Neuron (in vitro differentiated cells): ENCODE results near the gene SVIP.

Experiments
- H2AFZ ChIP-seq: one replicate; pipeline ENCODE4 v1.6.1; 2013; ENCODE audit warnings: low read depth, mild to moderate bottlenecking, inconsistent platforms, low read length, moderate library complexity
- H3K27me3 ChIP-seq: one replicate; pipeline ENCODE4 v1.6.1; 2013; ENCODE audit warnings: low read length; ENCODE audit not compliant: insufficient read depth
- H3K36me3 ChIP-seq: one replicate; pipeline ENCODE4 v1.6.1; 2013; ENCODE audit warnings: low read length; ENCODE audit not compliant: insufficient read depth
- H3K4me1 ChIP-seq: one replicate; pipeline ENCODE4 v1.6.1; 2013; ENCODE audit warnings: low read length; ENCODE audit not compliant: insufficient read depth
- H3K4me3 ChIP-seq: 2 replicates; pipeline ENCODE4 v1.5.1; 2013; ENCODE audit warnings: mild to moderate bottlenecking, low read length, moderate library complexity
- H3K9me3 ChIP-seq: one replicate; pipeline ENCODE4 v1.6.1; 2013; ENCODE audit warnings: low read length

The SVIP gene

DNA sequence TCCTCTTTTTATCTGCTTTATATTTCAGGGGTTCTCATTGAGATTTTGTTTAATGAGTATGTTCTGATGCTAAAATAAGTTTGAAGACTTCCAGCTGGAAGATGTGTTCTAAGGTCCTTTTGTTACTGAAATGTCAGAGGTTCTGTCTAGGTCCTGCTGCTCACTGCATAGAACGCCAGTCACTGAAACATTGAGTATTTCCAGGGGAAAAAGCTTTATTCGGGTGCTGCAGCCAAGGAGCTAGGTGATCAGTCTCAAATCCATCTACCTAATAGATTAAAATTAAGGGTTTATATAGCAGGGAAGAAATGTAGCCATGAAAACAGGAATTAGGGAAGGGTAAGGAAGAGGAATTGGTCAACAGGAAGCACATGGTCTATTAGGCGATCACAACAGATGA lies 19.7 kb downstream of the SVIP start:
- no peaks in the 10 kb centered on the region for H3K36me3 ChIP-seq
- no peaks in the 10 kb centered on the region for H3K9me3 ChIP-seq
- H3K27me3 ChIP-seq, result no peaks in the 10 kb centered on the region
- no peak overlapping the region for H2AFZ ChIP-seq
- no peaks in the 10 kb centered on the region for H3K4me1 ChIP-seq
- H3K4me3 ChIP-seq, result no peak overlapping the region

DNA sequence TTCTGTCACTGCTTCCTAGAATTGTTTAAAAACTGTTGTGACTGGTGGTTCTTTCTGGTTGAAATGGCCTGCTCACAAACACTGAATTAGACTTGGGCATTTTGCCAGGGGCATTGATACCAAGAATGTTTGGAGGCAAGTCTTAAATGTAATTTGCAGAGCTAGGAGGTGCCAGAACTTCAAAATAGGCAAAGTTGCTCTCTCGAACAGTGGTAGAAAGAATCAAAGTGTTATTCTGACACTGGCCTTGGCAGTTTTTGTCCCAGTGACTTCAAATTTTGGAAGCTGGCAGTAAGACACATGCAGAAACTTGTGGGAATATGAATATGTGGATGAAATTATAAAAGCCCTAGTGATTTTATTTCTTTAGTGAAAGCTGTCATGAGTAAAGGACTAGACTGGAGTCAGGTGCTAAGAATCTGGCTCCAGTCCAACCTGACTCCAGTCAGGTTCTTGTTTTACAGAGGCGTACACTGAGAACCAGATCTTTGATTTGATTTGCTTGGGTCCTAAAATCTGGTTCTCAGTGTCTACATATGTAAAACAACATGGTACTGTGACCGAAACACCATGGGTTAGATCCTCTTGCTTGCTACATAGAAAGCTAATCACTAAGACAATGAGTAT lies 20.9 kb downstream of the SVIP start:
- no peaks in the 10 kb centered on the region for H3K9me3 ChIP-seq
- no peaks in the 10 kb centered on the region for H3K4me1 ChIP-seq
- no peaks in the 10 kb centered on the region for H3K36me3 ChIP-seq
- no peaks in the 10 kb centered on the region for H3K27me3 ChIP-seq
- no peak overlapping the region for H3K4me3 ChIP-seq
- H2AFZ ChIP-seq, result no peak overlapping the region

DNA sequence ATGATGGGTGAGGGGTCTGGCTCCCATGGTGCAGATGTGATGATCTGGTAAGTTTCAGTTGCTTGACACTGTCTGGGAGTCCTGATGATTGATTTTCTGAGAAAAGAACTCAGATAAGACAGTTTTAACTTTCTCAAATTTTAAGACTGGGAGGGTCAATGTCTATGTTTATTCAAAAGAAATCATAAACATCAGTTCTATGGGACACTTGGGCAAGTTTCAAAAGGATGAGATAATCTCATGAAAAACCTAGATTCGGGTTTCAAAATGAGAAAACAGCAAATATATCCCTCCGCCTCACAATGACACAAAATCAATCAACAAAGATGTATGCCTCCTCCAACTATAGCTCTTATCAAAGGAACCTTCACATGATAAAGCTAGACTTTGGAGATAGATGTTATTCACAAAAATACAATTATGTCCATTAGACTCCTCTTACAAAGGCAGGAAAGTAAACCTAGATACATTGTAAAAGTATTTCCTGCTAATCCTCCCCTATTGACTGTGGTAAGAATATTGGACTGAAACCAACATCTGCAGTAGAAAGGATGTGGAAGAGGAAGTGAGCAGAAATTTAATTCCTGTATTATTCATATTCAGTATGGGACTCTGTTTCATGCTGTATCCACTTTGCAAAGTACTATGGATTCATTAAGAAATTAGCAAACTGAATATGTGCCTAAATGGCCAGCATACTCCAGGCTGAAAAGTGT lies 21.6 kb downstream of the SVIP start:
- H3K36me3 ChIP-seq, result no peaks in the 10 kb centered on the region
- no peaks in the 10 kb centered on the region for H3K4me1 ChIP-seq
- no peaks in the 10 kb centered on the region for H3K9me3 ChIP-seq
- no peaks in the 10 kb centered on the region for H3K27me3 ChIP-seq
- no peak overlapping the region for H3K4me3 ChIP-seq
- H2AFZ ChIP-seq, result no peak overlapping the region

DNA sequence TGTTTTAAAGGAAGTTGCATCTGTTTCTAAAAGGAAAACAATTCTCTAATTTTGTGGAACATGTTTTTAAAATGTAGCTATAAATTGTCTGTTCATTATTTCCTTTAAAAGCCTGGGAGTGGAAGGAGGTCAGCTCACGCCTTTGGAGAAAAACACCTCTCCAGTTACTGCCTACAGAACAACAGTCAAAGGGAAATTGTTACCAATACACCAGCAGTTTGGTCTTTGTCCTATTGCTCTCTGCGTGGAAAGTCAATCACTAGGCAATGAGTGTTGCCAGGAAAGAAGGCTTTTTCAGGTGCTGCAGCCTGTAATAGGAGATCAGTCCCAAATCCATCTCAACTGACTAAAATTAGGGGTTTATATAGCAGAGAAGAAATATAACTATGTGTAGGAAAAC lies 22.2 kb downstream of the SVIP start:
- no peak overlapping the region for H2AFZ ChIP-seq
- no peaks in the 10 kb centered on the region for H3K9me3 ChIP-seq
- no peaks in the 10 kb centered on the region for H3K27me3 ChIP-seq
- H3K36me3 ChIP-seq, result no peaks in the 10 kb centered on the region
- no peak overlapping the region for H3K4me3 ChIP-seq
- H3K4me1 ChIP-seq, result no peaks in the 10 kb centered on the region

DNA sequence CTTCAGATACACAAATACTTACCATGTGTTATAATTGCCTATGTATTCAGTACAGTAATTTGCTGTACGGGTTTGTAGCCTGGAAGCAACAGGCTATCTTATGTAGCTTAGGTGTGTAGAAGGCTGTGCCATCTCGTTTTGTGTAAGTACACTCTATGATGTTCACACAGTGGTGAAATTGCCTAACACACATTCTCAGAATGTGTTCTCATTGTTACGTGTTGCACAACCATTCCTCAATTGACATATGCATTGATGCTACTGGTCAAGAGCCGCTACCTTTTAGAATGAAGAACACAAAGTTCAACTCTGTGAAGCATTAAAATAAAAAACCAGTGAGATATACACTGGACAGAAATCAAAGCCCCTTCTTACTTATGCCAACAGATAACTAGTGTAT lies 26.7 kb downstream of the SVIP start:
- H3K9me3 ChIP-seq, result no peaks in the 10 kb centered on the region
- H3K36me3 ChIP-seq, result no peaks in the 10 kb centered on the region
- no peaks in the 10 kb centered on the region for H3K27me3 ChIP-seq
- H3K4me1 ChIP-seq, result no peaks in the 10 kb centered on the region
- H3K4me3 ChIP-seq, result no peak overlapping the region
- H2AFZ ChIP-seq, result no peak overlapping the region

DNA sequence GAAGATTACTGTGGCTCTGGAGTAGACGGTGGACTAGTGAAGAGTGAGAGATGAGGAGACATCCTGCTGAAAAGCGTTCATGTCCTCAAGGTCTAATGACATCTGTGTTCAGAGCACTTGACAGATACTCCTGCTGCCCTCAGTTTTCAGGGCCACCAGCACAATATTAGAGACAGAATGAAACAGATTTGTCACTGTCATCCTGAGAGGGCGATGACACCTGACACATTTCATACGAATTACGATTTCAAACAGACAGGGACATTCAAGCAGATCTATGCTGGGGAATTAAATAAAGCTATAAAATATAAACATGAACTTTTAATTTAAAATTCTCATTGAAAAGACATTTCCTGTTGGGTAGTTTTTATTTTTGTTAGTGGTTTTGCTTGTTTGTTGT lies 29.1 kb downstream of the SVIP start:
- Histone ChIP-seq H3K4me1 (no peaks in the 10 kb centered on the region), H2AFZ (no peak overlapping the region), H3K27me3 (no peaks in the 10 kb centered on the region), H3K9me3 (no peaks in the 10 kb centered on the region), H3K36me3 (no peaks in the 10 kb centered on the region), H3K4me3 (no peak overlapping the region)

DNA sequence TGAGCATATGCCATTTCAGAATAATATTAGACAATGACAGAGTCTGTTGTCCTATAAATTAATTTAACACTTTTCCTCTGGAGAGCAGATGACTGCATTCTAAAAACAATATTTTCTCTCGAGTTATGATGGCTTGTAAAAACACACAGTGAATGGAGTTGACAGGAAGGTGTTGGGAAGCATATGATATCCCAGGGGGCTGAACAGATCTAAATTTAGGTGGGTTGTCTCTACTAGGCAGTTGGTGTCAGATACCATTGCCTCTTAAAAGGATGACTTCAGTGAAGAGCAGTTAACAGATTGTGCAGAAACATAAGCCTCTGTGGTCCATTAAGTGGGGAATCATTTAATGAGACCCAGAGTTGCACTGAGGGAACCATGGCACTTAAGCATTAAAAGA lies 30.7 kb downstream of the SVIP start:
- Histone ChIP-seq H3K36me3 (no peaks in the 10 kb centered on the region), H2AFZ (no peak overlapping the region), H3K9me3 (no peaks in the 10 kb centered on the region), H3K4me1 (no peaks in the 10 kb centered on the region), H3K4me3 (no peak overlapping the region), H3K27me3 (no peaks in the 10 kb centered on the region)

DNA sequence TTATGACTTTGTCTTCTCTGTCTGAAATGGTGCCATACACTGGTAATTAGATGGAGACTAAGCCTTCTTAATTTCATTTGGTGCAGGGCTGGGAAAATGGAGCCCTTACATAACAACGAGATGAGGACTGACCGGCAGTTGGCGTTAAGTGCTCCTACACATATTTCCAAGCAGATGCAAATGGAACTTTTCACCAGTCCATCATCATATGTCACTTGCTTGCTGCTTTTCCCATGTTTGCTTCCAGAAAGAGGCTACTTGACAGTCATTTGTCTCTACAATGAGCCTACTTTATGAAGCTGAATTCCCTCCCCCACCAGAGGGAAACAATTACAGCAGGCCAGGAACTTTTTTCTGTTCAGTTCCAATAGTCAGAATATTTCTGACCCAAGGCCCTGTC lies 32.6 kb downstream of the SVIP start:
- peaks cover 5% of the 10 kb centered on the region for H3K4me1 ChIP-seq
- H3K9me3 ChIP-seq, result no peaks in the 10 kb centered on the region
- no peak overlapping the region for H2AFZ ChIP-seq
- no peaks in the 10 kb centered on the region for H3K36me3 ChIP-seq
- no peaks in the 10 kb centered on the region for H3K27me3 ChIP-seq
- no peak overlapping the region for H3K4me3 ChIP-seq

DNA sequence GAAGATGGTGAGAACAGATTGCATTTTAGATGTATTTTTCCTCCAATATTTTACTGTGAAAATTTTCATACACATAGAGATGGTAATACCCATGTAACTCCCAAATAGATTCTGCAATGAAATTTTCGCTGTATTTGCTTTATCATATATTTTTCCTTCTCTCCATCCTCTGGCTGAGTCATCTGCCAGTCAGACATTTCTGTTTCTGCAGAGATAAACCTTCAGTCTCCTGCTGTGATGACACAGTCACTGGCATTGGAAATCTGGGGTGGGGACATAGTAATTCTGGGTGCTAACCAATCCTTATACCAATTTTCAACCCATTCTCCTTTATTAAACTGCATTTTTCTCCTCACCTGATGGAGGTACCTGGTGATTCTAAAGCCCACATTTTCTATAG lies 33.7 kb downstream of the SVIP start:
- Histone ChIP-seq H3K4me1 (peaks cover 5% of the 10 kb centered on the region), H3K27me3 (no peaks in the 10 kb centered on the region), H2AFZ (no peak overlapping the region), H3K4me3 (no peak overlapping the region), H3K9me3 (no peaks in the 10 kb centered on the region), H3K36me3 (no peaks in the 10 kb centered on the region)

DNA sequence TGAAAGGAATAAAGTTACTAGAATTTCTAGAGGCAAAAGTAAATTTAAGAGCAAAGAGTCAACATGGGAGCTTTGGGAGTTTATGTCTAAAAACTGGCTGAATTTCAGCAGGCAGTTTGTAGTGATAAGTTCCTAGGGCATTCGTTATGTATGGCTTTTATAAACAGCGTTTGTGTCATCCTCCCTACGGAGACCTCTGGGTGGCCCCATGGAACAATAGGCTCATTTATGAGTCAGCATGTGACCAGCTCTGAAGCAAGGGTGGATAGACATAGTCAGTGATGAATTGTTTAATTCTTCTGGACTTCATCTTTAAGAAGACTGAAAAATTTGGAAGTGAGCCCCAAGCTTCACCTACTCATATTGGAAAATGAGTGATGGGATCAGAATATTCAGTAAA lies 37.1 kb downstream of the SVIP start:
- Histone ChIP-seq H3K4me1 (peaks cover 5% of the 10 kb centered on the region), H3K9me3 (no peaks in the 10 kb centered on the region), H3K27me3 (no peaks in the 10 kb centered on the region), H3K36me3 (no peaks in the 10 kb centered on the region), H2AFZ (no peak overlapping the region), H3K4me3 (no peak overlapping the region)

DNA sequence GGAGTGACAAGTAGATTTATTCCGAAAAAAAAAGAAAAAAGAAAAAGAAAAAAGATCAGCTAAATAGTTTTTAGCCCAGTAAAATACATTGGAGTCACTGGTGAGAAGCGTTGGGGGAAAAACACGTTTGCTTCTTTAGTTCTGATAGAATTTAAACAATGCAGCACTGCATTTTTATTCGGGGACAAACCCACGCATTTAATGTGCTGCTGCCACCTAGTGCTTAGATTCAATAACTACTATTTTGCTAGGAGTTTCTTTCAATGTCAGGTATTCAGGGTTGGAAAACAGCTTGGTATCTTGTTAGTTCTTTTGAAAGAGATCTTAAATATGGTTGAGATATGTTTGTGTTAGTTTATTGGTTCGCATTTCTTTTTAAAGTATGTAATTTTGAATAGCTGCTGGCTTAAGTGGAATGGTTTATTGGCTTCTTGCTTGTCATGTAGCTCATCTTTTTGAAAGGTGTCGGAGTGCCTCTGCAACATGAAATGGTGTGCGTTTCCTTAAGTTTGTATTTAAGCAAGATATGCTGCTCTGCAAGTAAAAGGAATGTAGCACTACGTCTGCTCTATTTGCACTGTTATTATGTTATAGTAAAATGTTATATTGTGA lies 41.9 kb downstream of the SVIP start:
- Histone ChIP-seq H3K4me3 (no peak overlapping the region), H3K4me1 (peaks cover 13% of the 10 kb centered on the region), H3K36me3 (no peaks in the 10 kb centered on the region), H2AFZ (peak overlapping the region; percentile 5), H3K27me3 (no peaks in the 10 kb centered on the region), H3K9me3 (peaks cover 4% of the 10 kb centered on the region)

DNA sequence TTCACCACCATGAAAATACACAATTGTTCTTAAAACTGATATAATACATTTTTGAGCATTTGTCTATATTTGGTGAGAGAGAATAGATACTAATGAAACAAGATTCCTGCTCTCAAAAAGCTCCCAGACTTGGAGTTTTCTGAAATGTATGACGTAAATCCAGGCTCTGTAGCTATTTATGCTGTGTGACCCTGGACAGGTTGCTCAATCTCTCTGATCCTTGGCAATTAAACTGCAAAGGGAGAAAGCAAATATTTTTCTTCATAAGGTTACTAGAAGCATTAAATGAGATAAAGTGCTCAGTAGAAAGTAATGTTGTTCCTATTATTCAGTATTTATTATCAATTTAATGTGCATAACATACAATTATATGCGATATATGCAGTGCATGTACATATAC lies 42.5 kb downstream of the SVIP start:
- no peak overlapping the region for H3K4me3 ChIP-seq
- no peaks in the 10 kb centered on the region for H3K27me3 ChIP-seq
- H3K4me1 ChIP-seq, result peaks cover 10% of the 10 kb centered on the region
- peaks cover 4% of the 10 kb centered on the region for H3K9me3 ChIP-seq
- H3K36me3 ChIP-seq, result no peaks in the 10 kb centered on the region
- no peak overlapping the region for H2AFZ ChIP-seq

DNA sequence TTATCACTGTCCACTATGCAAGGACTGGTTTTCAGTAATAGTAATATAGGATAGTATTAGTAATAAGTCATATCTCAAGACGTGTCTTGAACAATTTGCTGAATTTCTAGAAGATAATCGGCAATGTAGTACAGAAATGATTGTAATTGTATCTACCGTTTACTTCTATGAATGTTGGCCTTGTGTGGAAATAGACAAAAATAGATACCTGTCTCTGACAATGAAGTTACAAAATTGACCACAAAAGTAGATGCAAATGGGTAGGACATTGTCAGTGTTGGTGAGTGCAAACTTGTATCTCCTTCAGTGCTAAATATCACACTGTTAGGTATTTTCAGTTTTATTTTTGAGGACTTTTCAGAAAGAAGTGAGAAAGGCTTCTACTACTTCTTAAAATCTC lies 43.1 kb downstream of the SVIP start:
- H3K27me3 ChIP-seq, result no peaks in the 10 kb centered on the region
- no peak overlapping the region for H2AFZ ChIP-seq
- peaks cover 4% of the 10 kb centered on the region for H3K9me3 ChIP-seq
- H3K36me3 ChIP-seq, result no peaks in the 10 kb centered on the region
- peaks cover 13% of the 10 kb centered on the region for H3K4me1 ChIP-seq
- no peak overlapping the region for H3K4me3 ChIP-seq
